ENCODE data around the gene SLC30A3. TPM values are rescaled to one million over a fixed set of nuclear protein-coding genes. Genes with fewer than 3 reads are reported as not detected.

The SLC30A3 gene
- total RNA-seq, 1 experiment from 2014 or later: 45.6 TPM

- Histone ChIP-seq H3K27ac (ENCODE audit: low read depth, low read length, poor library complexity, severe bottlenecking) (peak overlapping the region; percentile 29), H3K4me1 (ENCODE audit: insufficient read depth, low read length, poor library complexity, severe bottlenecking) (no peaks in the 10 kb centered on the region), H3K4me3 (ENCODE audit: low read depth, low read length, poor library complexity, severe bottlenecking) (no peak overlapping the region), H3K9me3 (ENCODE audit: low read depth, low read length, poor library complexity, severe bottlenecking) (no peaks in the 10 kb centered on the region), H3K27me3 (replicated peaks; ENCODE audit: insufficient read depth, low read depth, low read length, poor library complexity) (no peaks in the 10 kb centered on the region), H3K36me3 (ENCODE audit: insufficient read depth, low read length, poor library complexity, severe bottlenecking) (peaks cover 98% of the 10 kb centered on the region)
- CTCF ChIA-PET: no interaction called here
- BruUV-seq (replicated peaks): no TSS peak
- POLR2A ChIA-PET (ENCODE audit: low non-redundant PET): no interaction called here
- intact Hi-C loops (cut with micrococcal nuclease; ENCODE audit: unreplicated experiment): no loop called here
- TF ChIP-seq, protein P1, sequence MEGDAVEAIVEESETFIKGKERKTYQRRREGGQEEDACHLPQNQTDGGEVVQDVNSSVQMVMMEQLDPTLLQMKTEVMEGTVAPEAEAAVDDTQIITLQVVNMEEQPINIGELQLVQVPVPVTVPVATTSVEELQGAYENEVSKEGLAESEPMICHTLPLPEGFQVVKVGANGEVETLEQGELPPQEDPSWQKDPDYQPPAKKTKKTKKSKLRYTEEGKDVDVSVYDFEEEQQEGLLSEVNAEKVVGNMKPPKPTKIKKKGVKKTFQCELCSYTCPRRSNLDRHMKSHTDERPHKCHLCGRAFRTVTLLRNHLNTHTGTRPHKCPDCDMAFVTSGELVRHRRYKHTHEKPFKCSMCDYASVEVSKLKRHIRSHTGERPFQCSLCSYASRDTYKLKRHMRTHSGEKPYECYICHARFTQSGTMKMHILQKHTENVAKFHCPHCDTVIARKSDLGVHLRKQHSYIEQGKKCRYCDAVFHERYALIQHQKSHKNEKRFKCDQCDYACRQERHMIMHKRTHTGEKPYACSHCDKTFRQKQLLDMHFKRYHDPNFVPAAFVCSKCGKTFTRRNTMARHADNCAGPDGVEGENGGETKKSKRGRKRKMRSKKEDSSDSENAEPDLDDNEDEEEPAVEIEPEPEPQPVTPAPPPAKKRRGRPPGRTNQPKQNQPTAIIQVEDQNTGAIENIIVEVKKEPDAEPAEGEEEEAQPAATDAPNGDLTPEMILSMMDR (conservative IDR thresholded peaks at IDR 0.05; ENCODE audit: low read depth, low read length): no peak
- no peak for TF ChIP-seq EZH2 (IDR thresholded peaks at IDR 0.05; ENCODE audit: borderline replicate concordance, low read depth, low read length, poor library complexity, severe bottlenecking)
- DNase-seq (ENCODE audit: low spot score): no peak
These were observed 35.3 kb downstream of the SLC30A3 start for GRCh38 chr2:27227501-27227900.

DNA sequence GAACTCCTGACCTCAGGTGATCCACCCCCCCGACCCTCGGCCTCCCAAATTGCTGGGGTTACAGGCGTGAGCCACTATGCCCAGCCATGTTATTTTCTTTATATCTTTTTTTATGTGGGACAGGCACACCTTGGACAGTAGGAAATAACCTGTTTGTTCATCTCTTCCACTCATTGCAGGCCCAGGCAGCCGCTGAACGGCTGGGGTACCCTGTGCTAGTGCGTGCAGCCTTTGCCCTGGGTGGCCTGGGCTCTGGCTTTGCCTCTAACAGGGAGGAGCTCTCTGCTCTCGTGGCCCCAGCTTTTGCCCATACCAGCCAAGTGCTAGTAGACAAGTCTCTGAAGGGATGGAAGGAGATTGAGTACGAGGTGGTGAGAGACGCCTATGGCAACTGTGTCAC, 37.3 kb downstream of the SLC30A3 start:
- ChIA-PET CTCF (no interaction called here), POLR2A (ENCODE audit: low non-redundant PET) (no interaction called here)
- no TSS peak for BruUV-seq (replicated peaks)
- Histone ChIP-seq H3K27me3 (replicated peaks; ENCODE audit: insufficient read depth, low read depth, low read length, poor library complexity) (no peaks in the 10 kb centered on the region), H3K4me1 (ENCODE audit: insufficient read depth, low read length, poor library complexity, severe bottlenecking) (peaks cover 19% of the 10 kb centered on the region), H3K9me3 (ENCODE audit: low read depth, low read length, poor library complexity, severe bottlenecking) (no peaks in the 10 kb centered on the region), H3K4me3 (ENCODE audit: low read depth, low read length, poor library complexity, severe bottlenecking) (no peak overlapping the region), H3K36me3 (ENCODE audit: insufficient read depth, low read length, poor library complexity, severe bottlenecking) (peaks cover 95% of the 10 kb centered on the region), H3K27ac (ENCODE audit: low read depth, low read length, poor library complexity, severe bottlenecking) (peak overlapping the region; percentile 30)
- intact Hi-C loops (cut with micrococcal nuclease; ENCODE audit: unreplicated experiment): no loop called here
- DNase-seq (ENCODE audit: low spot score): no peak
- TF ChIP-seq, protein P1 (conservative IDR thresholded peaks at IDR 0.05; ENCODE audit: low read depth, low read length): no peak
- no peak for TF ChIP-seq EZH2 (IDR thresholded peaks at IDR 0.05; ENCODE audit: borderline replicate concordance, low read depth, low read length, poor library complexity, severe bottlenecking)

DNA sequence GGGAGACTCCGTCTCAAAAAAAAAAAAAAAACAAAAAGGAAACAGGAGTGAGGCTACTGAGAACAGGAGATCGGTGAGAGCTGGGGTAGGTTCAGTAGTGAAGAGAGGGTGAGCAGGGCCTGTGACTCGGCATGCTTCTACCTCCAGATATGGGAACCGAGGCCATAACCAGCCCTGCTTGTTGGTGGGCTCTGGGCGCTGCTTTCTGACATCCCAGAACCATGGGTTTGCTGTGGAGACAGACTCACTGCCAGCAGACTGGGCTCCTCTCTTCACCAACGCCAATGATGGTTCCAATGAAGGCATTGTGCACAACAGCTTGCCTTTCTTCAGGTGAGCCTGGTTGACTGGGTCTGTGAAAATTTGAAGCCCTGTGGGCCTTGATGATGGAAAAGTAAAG, 39.4 kb downstream of the SLC30A3 start:
- Histone ChIP-seq H3K27ac (ENCODE audit: low read depth, low read length, poor library complexity, severe bottlenecking) (peak overlapping the region; percentile 25), H3K4me3 (ENCODE audit: low read depth, low read length, poor library complexity, severe bottlenecking) (no peak overlapping the region), H3K4me1 (ENCODE audit: insufficient read depth, low read length, poor library complexity, severe bottlenecking) (peaks cover 39% of the 10 kb centered on the region), H3K27me3 (replicated peaks; ENCODE audit: insufficient read depth, low read depth, low read length, poor library complexity) (no peaks in the 10 kb centered on the region), H3K36me3 (ENCODE audit: insufficient read depth, low read length, poor library complexity, severe bottlenecking) (peaks cover 82% of the 10 kb centered on the region), H3K9me3 (ENCODE audit: low read depth, low read length, poor library complexity, severe bottlenecking) (no peaks in the 10 kb centered on the region)
- no peak for DNase-seq (ENCODE audit: low spot score)
- TF ChIP-seq, protein P1 (conservative IDR thresholded peaks at IDR 0.05; ENCODE audit: low read depth, low read length): no peak
- intact Hi-C loops (cut with micrococcal nuclease; ENCODE audit: unreplicated experiment): loop anchor here (5.0 kb wide), 1 partner anchor 39 kb away; the partner anchor contains the start of gene SLC30A3
- POLR2A ChIA-PET (ENCODE audit: low non-redundant PET): no interaction called here
- BruUV-seq (replicated peaks): no TSS peak
- CTCF ChIA-PET: no interaction called here

Data from A673 (cell line).